NCI-H2171 treated with DMSO at 0.1 percent for 48 hours (cell line): ENCODE results near the gene ARMC5.
"Not testable (repeated sequence)": the region's sequence is repeated elsewhere in the genome, so short reads cannot be mapped to it uniquely, and the experiment has no call there.

Experiments used
- DNase-seq: peaks from one replicate; lab custom pipeline; 2025; lab: John Stamatoyannopoulos, UW

The ARMC5 gene

GRCh38 chr16:31430380-31431052 lies 28.8 kb upstream of the ARMC5 start:
- no peak for DNase-seq

GRCh38 chr16:31435341-31436220 lies 23.7 kb upstream of the ARMC5 start:
- no peak for DNase-seq

- DNase-seq: no peak
These were observed 22.9 kb upstream of the ARMC5 start for GRCh38 chr16:31436221-31437045.

- no peak for DNase-seq
These were observed 20.9 kb upstream of the ARMC5 start for GRCh38 chr16:31438414-31438813.

- DNase-seq: not testable (repeated sequence)
These were observed 20.3 kb upstream of the ARMC5 start for GRCh38 chr16:31439023-31439422.

GRCh38 chr16:31439519-31439918 lies 19.8 kb upstream of the ARMC5 start:
- no peak for DNase-seq

- DNase-seq: no peak
These were observed 18.7 kb upstream of the ARMC5 start for GRCh38 chr16:31440516-31441184.

- no peak for DNase-seq
These were observed 17.3 kb upstream of the ARMC5 start for GRCh38 chr16:31441956-31442355.

- DNase-seq: not testable (repeated sequence)
These were observed 13.4 kb upstream of the ARMC5 start for GRCh38 chr16:31445931-31446330.

- DNase-seq: no peak
These were observed 8.1 kb upstream of the ARMC5 start for GRCh38 chr16:31451201-31451600.

GRCh38 chr16:31451681-31452351 lies 7.5 kb upstream of the ARMC5 start:
- peak; percentile 62 for DNase-seq

GRCh38 chr16:31452631-31453106 lies 6.6 kb upstream of the ARMC5 start:
- no peak for DNase-seq

- DNase-seq: peak; percentile 12
These were observed 5.8 kb upstream of the ARMC5 start for GRCh38 chr16:31453255-31454204.

GRCh38 chr16:31455601-31456314 lies 3.5 kb upstream of the ARMC5 start:
- DNase-seq: no peak

GRCh38 chr16:31456988-31457360 lies 2.3 kb upstream of the ARMC5 start:
- no peak for DNase-seq

- DNase-seq: peak; percentile 56
These were observed 1.0 kb upstream of the ARMC5 start for GRCh38 chr16:31458073-31458843.

- peak; percentile 98 for DNase-seq
These were observed 633 bp downstream of the ARMC5 start for GRCh38 chr16:31459687-31460581.
